Measurements from ENCODE around the gene KCND3.

DNA sequence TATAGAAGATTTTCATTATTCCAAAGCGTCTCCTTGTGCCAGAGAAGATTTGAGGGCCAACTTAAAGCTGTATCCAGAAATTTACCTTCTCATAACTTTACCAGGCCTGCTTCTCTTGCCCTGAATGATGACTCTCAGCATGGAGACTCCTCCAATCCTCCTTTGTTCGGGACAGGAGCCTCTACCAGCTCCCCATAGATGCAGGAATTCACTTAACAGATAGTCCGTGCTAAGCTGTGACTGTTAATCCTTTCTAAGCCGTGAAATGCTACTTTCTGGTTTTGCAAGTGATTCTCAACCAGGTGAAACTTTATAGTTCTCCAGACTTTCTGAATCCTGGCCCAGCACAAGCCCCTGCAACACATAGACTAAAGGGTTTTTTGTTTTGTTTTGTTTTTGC, 31.8 kb upstream of the KCND3 start:
- TF ChIP-seq EZH2 (IDR thresholded peaks at IDR 0.05; ENCODE audit: borderline replicate concordance, low read depth, low read length, severe bottlenecking) = no peak
- TF ChIP-seq MYC (IDR thresholded peaks at IDR 0.05; ENCODE audit: low read depth, low read length) = no peak
- TF ChIP-seq, protein P1, sequence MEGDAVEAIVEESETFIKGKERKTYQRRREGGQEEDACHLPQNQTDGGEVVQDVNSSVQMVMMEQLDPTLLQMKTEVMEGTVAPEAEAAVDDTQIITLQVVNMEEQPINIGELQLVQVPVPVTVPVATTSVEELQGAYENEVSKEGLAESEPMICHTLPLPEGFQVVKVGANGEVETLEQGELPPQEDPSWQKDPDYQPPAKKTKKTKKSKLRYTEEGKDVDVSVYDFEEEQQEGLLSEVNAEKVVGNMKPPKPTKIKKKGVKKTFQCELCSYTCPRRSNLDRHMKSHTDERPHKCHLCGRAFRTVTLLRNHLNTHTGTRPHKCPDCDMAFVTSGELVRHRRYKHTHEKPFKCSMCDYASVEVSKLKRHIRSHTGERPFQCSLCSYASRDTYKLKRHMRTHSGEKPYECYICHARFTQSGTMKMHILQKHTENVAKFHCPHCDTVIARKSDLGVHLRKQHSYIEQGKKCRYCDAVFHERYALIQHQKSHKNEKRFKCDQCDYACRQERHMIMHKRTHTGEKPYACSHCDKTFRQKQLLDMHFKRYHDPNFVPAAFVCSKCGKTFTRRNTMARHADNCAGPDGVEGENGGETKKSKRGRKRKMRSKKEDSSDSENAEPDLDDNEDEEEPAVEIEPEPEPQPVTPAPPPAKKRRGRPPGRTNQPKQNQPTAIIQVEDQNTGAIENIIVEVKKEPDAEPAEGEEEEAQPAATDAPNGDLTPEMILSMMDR (IDR thresholded peaks at IDR 0.05; ENCODE audit: extremely low read depth in 1 of 2, insufficient read depth in 1 of 2, low read depth in 1 of 2, low read length in 2 of 2) = no peak

Measured in endothelial cell of umbilical vein (primary cell).